ENCODE data around the gene SLC9A9. TPM values are rescaled to one million over a fixed set of nuclear protein-coding genes. Genes with fewer than 3 reads are reported as not detected.

The SLC9A9 gene
- polyA plus RNA-seq, 1 donor (not counting 4 experiments of a cell fraction or from before 2014, with no cell fraction given), result 5.2 TPM

GRCh38 chr3:143465666-143466065, 382.6 kb downstream of the SLC9A9 start:
- dilution Hi-C loops (cut with MboI; ENCODE audit: extremely low pct_ligation_motif_present, low sequenced_read_pairs), result no loop called here
- Histone ChIP-seq H3K36me3 (ENCODE audit: control insufficient read depth in 2 of 2, extremely low read depth in 1 of 2, insufficient read depth in 2 of 2, low read length in 2 of 2) (no peaks in the 10 kb centered on the region), H3K9me1 (ENCODE audit: control insufficient read depth, extremely low read depth, insufficient read depth, low read length) (no peaks in the 10 kb centered on the region), H3K4me3 (ENCODE audit: control insufficient read depth in 2 of 3, extremely low read depth in 1 of 3, insufficient read depth in 2 of 3, low read depth in 1 of 3, low read length in 3 of 3) (no peak overlapping the region), H3K79me2 (ENCODE audit: control insufficient read depth, insufficient read depth, low read length) (no peaks in the 10 kb centered on the region), H3K27me3 (ENCODE audit: control insufficient read depth, extremely low read depth, insufficient read depth, low read length) (no peaks in the 10 kb centered on the region), H3K9ac (ENCODE audit: control insufficient read depth, extremely low read depth, insufficient read depth, low read length) (no peak overlapping the region), H2AFZ (ENCODE audit: control insufficient read depth, low read length) (no peak overlapping the region), H3K9me3 (ENCODE audit: control insufficient read depth, low read depth, low read length) (no peaks in the 10 kb centered on the region), H3K4me2 (ENCODE audit: control insufficient read depth, extremely low read depth, insufficient read depth, low read depth, low read length) (no peak overlapping the region), H4K20me1 (ENCODE audit: control insufficient read depth, extremely low read depth, insufficient read depth, low read length) (no peaks in the 10 kb centered on the region), H3K4me1 (ENCODE audit: control insufficient read depth, extremely low read depth, insufficient read depth, low read length) (no peaks in the 10 kb centered on the region), H3K27ac (ENCODE audit: control insufficient read depth, insufficient read depth, low read length) (no peak overlapping the region)
- FAIRE-seq (no peak), DNase-seq (ENCODE audit: low read depth, low spot score) (no peak)
- no peak for TF ChIP-seq EZH2 (IDR thresholded peaks at IDR 0.05; ENCODE audit: low read length)
- TF ChIP-seq, protein P1, sequence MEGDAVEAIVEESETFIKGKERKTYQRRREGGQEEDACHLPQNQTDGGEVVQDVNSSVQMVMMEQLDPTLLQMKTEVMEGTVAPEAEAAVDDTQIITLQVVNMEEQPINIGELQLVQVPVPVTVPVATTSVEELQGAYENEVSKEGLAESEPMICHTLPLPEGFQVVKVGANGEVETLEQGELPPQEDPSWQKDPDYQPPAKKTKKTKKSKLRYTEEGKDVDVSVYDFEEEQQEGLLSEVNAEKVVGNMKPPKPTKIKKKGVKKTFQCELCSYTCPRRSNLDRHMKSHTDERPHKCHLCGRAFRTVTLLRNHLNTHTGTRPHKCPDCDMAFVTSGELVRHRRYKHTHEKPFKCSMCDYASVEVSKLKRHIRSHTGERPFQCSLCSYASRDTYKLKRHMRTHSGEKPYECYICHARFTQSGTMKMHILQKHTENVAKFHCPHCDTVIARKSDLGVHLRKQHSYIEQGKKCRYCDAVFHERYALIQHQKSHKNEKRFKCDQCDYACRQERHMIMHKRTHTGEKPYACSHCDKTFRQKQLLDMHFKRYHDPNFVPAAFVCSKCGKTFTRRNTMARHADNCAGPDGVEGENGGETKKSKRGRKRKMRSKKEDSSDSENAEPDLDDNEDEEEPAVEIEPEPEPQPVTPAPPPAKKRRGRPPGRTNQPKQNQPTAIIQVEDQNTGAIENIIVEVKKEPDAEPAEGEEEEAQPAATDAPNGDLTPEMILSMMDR (optimal IDR thresholded peaks at IDR 0.05 in 1 of 3, IDR thresholded peaks at IDR 0.05 in 1 of 3, conservative IDR thresholded peaks at IDR 0.05 in 1 of 3; ENCODE audit: extremely low read depth in 1 of 3, insufficient read depth in 2 of 3, low read length in 3 of 3), result no peak

GRCh38 chr3:143464850-143465249, 383.4 kb downstream of the SLC9A9 start:
- FAIRE-seq, result no peak
- no peak overlapping the region for H3K9ac ChIP-seq (ENCODE audit: control insufficient read depth, extremely low read depth, insufficient read depth, low read length)
- no peak overlapping the region for H2AFZ ChIP-seq (ENCODE audit: control insufficient read depth, low read length)
- no peaks in the 10 kb centered on the region for H3K9me3 ChIP-seq (ENCODE audit: control insufficient read depth, low read depth, low read length)
- H4K20me1 ChIP-seq (ENCODE audit: control insufficient read depth, extremely low read depth, insufficient read depth, low read length), result no peaks in the 10 kb centered on the region
- no peaks in the 10 kb centered on the region for H3K4me1 ChIP-seq (ENCODE audit: control insufficient read depth, extremely low read depth, insufficient read depth, low read length)
- H3K79me2 ChIP-seq (ENCODE audit: control insufficient read depth, insufficient read depth, low read length), result no peaks in the 10 kb centered on the region
- H3K4me2 ChIP-seq (ENCODE audit: control insufficient read depth, extremely low read depth, insufficient read depth, low read depth, low read length), result no peak overlapping the region
- no peak overlapping the region for H3K27ac ChIP-seq (ENCODE audit: control insufficient read depth, insufficient read depth, low read length)
- DNase-seq (ENCODE audit: low read depth, low spot score), result no peak
- H3K9me1 ChIP-seq (ENCODE audit: control insufficient read depth, extremely low read depth, insufficient read depth, low read length), result no peaks in the 10 kb centered on the region
- TF ChIP-seq, protein P1 (optimal IDR thresholded peaks at IDR 0.05 in 1 of 3, IDR thresholded peaks at IDR 0.05 in 1 of 3, conservative IDR thresholded peaks at IDR 0.05 in 1 of 3; ENCODE audit: extremely low read depth in 1 of 3, insufficient read depth in 2 of 3, low read length in 3 of 3), result no peak
- no peak for TF ChIP-seq EZH2 (IDR thresholded peaks at IDR 0.05; ENCODE audit: low read length)
- H3K36me3 ChIP-seq (ENCODE audit: control insufficient read depth in 2 of 2, extremely low read depth in 1 of 2, insufficient read depth in 2 of 2, low read length in 2 of 2), result no peaks in the 10 kb centered on the region
- H3K4me3 ChIP-seq (ENCODE audit: control insufficient read depth in 2 of 3, extremely low read depth in 1 of 3, insufficient read depth in 2 of 3, low read depth in 1 of 3, low read length in 3 of 3), result no peak overlapping the region
- dilution Hi-C loops (cut with MboI; ENCODE audit: extremely low pct_ligation_motif_present, low sequenced_read_pairs), result no loop called here
- H3K27me3 ChIP-seq (ENCODE audit: control insufficient read depth, extremely low read depth, insufficient read depth, low read length), result no peaks in the 10 kb centered on the region

All from keratinocyte (primary cell).